AG04449 (cell line): Measurements from ENCODE around the gene DIP2A.

Experiments
- CTCF ChIA-PET: fragments of 350-600 bp; formaldehyde crosslinking; extraction: SDS; loops from one replicate; lab custom pipeline; 2021; ENCODE audit warnings: antibody characterized with exemption; lab: Yijun Ruan, JAX
- POLR2A ChIA-PET: fragments of 400-600, 350-600 bp; formaldehyde crosslinking; extraction: SDS; loops from one replicate; lab custom pipeline; 2020; ENCODE audit warnings: antibody characterized with exemption, inconsistent platforms; lab: Yijun Ruan, JAX
- DNase-seq: peaks from one replicate; pipeline ENCODE4 v3.0.0-alpha.2; 2010; ENCODE audit warnings: low read depth, low spot score
- H3K4me3 ChIP-seq: 2 replicates; pipeline ENCODE4 v1.5.1; 2011; ENCODE audit warnings: low read depth, mild to moderate bottlenecking, control low read depth, low read length
- TF ChIP-seq, protein P1 (sequence below): IDR thresholded peaks from one replicate; pipeline ENCODE4 v1.5.1; 2011; ENCODE audit warnings: mild to moderate bottlenecking, moderate library complexity, low read length, control low read depth, inconsistent platforms; ENCODE audit not compliant: insufficient read depth; ENCODE audit errors: missing control alignments

DIP2A gene

DNA sequence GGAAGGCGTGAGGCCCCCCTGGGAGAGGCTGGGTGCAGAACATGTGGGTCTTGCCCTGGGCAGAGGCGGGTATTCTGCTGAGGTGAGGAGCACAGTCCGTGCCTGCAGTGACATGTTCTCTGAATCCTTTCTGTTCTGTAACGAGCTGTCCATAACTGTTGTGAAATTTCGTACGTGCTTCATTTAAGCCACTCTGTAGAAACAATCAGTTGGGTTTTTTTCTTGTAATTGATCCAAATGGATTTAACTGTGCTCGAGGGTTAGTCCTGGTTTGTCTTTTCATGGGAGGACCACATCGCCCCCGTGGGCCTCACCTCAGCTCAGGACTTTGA lies 45.4 kb upstream of the DIP2A start:
- H3K4me3 ChIP-seq = no peak overlapping the region
- DNase-seq = no peak
- TF ChIP-seq, protein P1, sequence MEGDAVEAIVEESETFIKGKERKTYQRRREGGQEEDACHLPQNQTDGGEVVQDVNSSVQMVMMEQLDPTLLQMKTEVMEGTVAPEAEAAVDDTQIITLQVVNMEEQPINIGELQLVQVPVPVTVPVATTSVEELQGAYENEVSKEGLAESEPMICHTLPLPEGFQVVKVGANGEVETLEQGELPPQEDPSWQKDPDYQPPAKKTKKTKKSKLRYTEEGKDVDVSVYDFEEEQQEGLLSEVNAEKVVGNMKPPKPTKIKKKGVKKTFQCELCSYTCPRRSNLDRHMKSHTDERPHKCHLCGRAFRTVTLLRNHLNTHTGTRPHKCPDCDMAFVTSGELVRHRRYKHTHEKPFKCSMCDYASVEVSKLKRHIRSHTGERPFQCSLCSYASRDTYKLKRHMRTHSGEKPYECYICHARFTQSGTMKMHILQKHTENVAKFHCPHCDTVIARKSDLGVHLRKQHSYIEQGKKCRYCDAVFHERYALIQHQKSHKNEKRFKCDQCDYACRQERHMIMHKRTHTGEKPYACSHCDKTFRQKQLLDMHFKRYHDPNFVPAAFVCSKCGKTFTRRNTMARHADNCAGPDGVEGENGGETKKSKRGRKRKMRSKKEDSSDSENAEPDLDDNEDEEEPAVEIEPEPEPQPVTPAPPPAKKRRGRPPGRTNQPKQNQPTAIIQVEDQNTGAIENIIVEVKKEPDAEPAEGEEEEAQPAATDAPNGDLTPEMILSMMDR = no peak
- CTCF ChIA-PET = no interaction called here
- POLR2A ChIA-PET = no interaction called here

DNA sequence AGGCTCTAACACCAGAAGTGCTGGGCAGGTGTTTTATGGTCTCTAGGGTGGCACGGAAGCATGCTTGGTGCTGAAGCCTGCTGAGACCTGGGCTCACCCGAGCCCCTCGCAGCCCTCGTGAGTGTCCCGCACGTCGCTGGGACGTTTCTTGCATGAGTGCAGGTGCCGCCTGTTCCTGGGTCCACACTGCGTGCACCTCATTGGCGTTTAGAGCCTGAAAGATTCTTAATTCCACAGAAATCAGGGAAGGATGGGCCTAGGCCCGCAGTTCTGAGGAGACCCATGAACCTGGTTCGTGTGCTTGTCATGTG lies 43.8 kb upstream of the DIP2A start:
- TF ChIP-seq, protein P1 = no peak
- CTCF ChIA-PET = no interaction called here
- no peak overlapping the region for H3K4me3 ChIP-seq
- DNase-seq = no peak
- POLR2A ChIA-PET = no interaction called here

DNA sequence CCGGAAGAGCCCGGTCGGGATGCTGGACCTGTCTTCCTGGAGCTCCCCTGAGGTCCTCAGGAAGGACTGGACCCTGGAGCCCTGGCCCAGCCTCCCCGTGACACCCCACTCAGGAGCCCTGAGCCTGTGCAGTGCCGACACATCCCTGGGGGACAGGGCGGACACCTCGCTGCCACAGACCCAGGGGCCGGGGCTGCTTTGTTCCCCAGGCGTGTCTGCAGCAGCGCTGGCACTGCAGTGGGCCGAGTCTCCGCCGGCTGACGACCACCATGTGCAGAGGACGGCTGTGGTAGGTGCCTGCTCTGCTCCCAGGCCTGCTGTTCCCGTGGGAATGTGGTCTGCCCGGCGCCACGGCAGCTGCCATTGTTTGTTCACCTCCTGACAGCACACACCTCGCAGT lies 42.1 kb upstream of the DIP2A start:
- H3K4me3 ChIP-seq = no peak overlapping the region
- ChIA-PET POLR2A (no interaction called here), CTCF (no interaction called here)
- TF ChIP-seq, protein P1 = no peak
- DNase-seq = no peak

DNA sequence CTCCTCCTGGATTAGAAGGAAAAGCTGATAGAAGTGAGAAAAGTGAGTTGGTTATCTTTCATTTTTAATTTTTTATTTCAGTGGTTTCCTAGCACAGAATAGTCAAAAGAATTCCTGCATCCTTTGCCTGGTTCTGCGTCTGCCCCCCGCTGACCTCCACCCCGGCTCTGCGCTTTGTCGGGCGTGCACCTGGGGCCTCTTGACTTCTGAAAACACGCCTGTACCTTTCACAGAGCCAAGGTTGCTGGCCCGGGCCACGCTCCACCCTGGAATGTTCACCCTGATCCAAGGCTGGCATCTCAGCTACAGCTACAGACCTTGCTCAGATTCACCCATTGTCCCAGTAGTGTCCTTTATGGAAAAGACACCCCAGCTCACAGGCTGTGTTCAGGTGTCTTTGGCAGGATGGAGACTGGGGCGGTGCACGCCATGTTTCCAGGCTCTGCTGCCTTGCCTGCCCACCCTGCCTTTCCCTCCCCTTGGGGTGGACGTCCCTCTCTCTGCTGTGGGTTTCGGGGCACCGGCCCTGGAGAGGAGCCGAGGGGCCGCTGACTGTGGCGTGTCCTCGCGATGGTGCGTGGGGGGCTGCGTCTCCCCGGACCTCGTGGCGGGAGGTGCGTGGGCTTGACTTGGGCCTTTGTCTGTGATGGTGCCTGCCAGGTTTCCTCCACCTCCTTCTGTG lies 40.3 kb upstream of the DIP2A start:
- TF ChIP-seq, protein P1 = no peak
- DNase-seq = no peak
- ChIA-PET CTCF (no interaction called here), POLR2A (no interaction called here)
- H3K4me3 ChIP-seq = no peak overlapping the region

DNA sequence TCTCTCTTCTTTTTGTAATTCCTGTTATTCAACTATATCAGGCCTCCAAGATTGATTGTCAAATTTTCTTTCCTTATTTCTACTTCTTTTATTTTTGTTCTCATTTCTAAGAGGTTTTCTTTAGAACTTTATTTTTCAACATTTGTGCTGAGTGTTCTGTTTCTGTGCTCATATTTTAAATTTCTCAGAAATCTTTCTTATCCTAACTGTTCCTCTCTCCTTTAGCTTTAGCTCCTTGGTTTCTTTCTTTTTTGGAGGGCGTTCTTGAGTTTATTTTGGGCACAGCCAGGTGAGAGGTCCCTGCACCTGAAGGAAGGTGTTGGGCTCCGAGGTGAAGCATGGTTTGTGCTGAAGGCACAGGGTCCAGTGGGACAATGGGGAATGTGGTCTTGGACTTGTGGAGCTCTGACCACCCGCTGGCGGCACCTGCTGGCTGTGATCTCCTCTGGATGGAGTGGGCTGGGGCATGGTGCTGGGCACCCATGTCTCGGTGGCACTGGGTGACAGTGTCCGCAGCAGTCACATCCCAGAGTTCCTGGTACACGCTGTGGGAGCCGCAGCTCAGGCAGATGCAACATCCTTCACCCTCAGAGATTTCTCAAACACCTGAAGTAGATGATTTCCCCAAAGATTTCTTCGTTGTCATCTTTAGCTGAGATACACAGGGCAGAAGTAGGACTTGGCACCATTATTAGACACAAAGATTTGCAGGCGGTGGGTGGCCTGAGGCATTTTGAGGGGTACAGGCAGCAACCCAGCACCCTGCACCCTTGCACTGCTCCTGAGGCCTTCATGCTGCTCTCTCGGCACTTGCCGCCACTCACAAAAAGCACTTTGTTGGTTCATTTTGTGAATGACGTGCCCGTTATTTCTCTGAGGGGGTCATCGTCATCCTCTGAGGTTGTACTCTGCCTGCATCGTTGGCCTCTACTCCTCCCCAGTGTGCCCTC lies 38.2 kb upstream of the DIP2A start:
- ChIA-PET CTCF (no interaction called here), POLR2A (no interaction called here)
- no peak for DNase-seq
- no peak overlapping the region for H3K4me3 ChIP-seq
- TF ChIP-seq, protein P1 = no peak

DNA sequence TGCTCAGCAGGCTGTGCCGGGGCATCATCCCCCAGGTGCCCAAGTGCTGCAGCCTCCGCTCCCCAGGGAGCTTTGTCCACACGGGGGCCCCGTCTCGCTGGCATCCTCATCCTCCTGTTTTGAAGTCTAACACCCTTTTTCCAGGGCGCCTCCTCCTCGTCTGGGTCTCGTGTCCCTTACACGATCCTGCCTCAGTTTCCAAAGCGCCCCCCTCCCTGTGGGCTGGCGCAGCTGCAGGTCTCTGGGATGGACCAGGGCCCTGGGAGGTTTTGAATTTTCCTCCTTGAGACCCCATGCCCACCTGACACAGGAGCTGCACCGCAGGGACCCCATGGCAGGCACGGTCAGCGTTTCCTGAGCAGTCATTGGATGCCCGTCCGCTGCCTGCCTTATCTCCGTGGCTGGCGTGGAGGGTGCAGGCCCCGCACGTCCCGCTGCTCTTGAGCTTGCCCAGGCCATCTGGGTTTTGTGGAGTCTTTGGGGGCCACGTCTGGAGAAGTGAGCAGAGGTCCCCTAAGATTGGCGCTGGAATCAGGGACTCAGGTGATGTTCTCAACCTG lies 37.4 kb upstream of the DIP2A start:
- H3K4me3 ChIP-seq = no peak overlapping the region
- ChIA-PET CTCF (no interaction called here), POLR2A (no interaction called here)
- TF ChIP-seq, protein P1 = no peak
- no peak for DNase-seq
